ENCODE data around the gene HIRIP3. TPM values are rescaled to one million over a fixed set of nuclear protein-coding genes. Genes with fewer than 3 reads are reported as not detected.
A peak's percentile ranks its signal among the peaks of the same experiment; 100 is the strongest.

The HIRIP3 gene
- total RNA-seq, 1 experiment from 2014 or later: 18.9 TPM

- Mint-ChIP-seq H3K9me3 (peaks cover 17% of the 10 kb centered on the region), H3K4me1 (peaks cover 27% of the 10 kb centered on the region), H3K36me3 (peaks cover 43% of the 10 kb centered on the region), H3K27me3 (ENCODE audit: low read depth) (peaks cover 21% of the 10 kb centered on the region), H3K4me3 (peak overlapping the region; percentile 92), H3K27ac (peak overlapping the region; percentile 80)
- DNase-seq (ENCODE audit: low spot score) (no peak), ATAC-seq (no peak)
- ChIA-PET CTCF (interaction anchor here (0.5 to 5.5 kb wide), 8 partner anchors 13 to 126 kb away, joined by 3 to 36 read pairs (median 8); partner anchors contain the start of gene TLCD3B), POLR2A (interaction anchor here (1.4 to 3.2 kb wide), 2 partner anchors 48 to 75 kb away, joined by 14 read pairs; partner anchors contain the start of genes ASPHD1, KCTD13 and SEZ6L2)
- TF ChIP-seq GABPB1 (CRISPR knock-in tag; IDR thresholded peaks at IDR 0.05) (no peak), NR2C2 (CRISPR knock-in tag; IDR thresholded peaks at IDR 0.05) (no peak), FOXP1 (CRISPR knock-in tag; IDR thresholded peaks at IDR 0.05; ENCODE audit: borderline replicate concordance) (no peak), AR (CRISPR knock-in tag; IDR thresholded peaks at IDR 0.05) (no peak)
Observed at GRCh38 chr16:29974291-29975133, 20.9 kb downstream of the HIRIP3 start.

GRCh38 chr16:29973384-29974246 lies 21.8 kb downstream of the HIRIP3 start, which contains the start of gene TAOK2:
Gene TAOK2 (plus strand): TSS chr16:29973868. CDS start chr16:29977773, 3,905 bp downstream.
- CTCF ChIA-PET: interaction anchor here (0.5 to 5.5 kb wide), 29 partner anchors 12 to 1498 kb away, joined by 3 to 36 read pairs (median 4); partner anchors contain the start of genes ASPHD1, HIRIP3, PAGR1 and SEZ6L2
- peak within 1 kb of the TSS; percentile 82 for H3K27ac Mint-ChIP-seq
- H3K27me3 Mint-ChIP-seq (ENCODE audit: low read depth): peaks cover 21% of the 10 kb centered on the region
- TF ChIP-seq JAZF1 (CRISPR knock-in tag; IDR thresholded peaks at IDR 0.05) (no peak), PRRX2 (CRISPR knock-in tag; IDR thresholded peaks at IDR 0.05) (no peak), MYBL2 (CRISPR knock-in tag; IDR thresholded peaks at IDR 0.05) (peak; percentile 72), NFE2L1 (CRISPR knock-in tag; IDR thresholded peaks at IDR 0.05) (peak; percentile 98), ZNF317 (CRISPR knock-in tag; IDR thresholded peaks at IDR 0.05; ENCODE audit: borderline replicate concordance, low read depth) (no peak), NFATC4 (CRISPR knock-in tag; IDR thresholded peaks at IDR 0.05) (no peak), GABPB1 (CRISPR knock-in tag; IDR thresholded peaks at IDR 0.05) (peak; percentile 61), TCF7 (CRISPR knock-in tag; IDR thresholded peaks at IDR 0.05; ENCODE audit: low read depth) (no peak), ATF1 (CRISPR knock-in tag; IDR thresholded peaks at IDR 0.05) (peak; percentile 88), TP53 (CRISPR knock-in tag; IDR thresholded peaks at IDR 0.05) (peak; percentile 65; the same call in 1 of the 2 replicates), ZNF263 (CRISPR knock-in tag; IDR thresholded peaks at IDR 0.05; ENCODE audit: low read depth) (0 out of 2 replicates have a peak, but pooled peaks have one; percentile 44), RELA (CRISPR knock-in tag; IDR thresholded peaks at IDR 0.05; ENCODE audit: borderline replicate concordance) (0 out of 2 replicates have a peak, but pooled peaks have one; percentile 28), ZNF138 (CRISPR knock-in tag; conservative IDR thresholded peaks at IDR 0.05) (no peak; the same call in 1 of the 2 replicates), HMGA2 (CRISPR knock-in tag; IDR thresholded peaks at IDR 0.05) (0 out of 2 replicates have a peak, but pooled peaks have one; percentile 9), SOX15 (CRISPR knock-in tag; IDR thresholded peaks at IDR 0.05) (no peak), GRHL2 (CRISPR knock-in tag; IDR thresholded peaks at IDR 0.05; ENCODE audit: insufficient replicate concordance, severe bottlenecking) (no peak), FOXJ3 (CRISPR knock-in tag; IDR thresholded peaks at IDR 0.05; ENCODE audit: borderline replicate concordance) (no peak), ZNF232 (CRISPR knock-in tag; IDR thresholded peaks at IDR 0.05) (peak; percentile 96)
- TF ChIP-seq, protein P1, sequence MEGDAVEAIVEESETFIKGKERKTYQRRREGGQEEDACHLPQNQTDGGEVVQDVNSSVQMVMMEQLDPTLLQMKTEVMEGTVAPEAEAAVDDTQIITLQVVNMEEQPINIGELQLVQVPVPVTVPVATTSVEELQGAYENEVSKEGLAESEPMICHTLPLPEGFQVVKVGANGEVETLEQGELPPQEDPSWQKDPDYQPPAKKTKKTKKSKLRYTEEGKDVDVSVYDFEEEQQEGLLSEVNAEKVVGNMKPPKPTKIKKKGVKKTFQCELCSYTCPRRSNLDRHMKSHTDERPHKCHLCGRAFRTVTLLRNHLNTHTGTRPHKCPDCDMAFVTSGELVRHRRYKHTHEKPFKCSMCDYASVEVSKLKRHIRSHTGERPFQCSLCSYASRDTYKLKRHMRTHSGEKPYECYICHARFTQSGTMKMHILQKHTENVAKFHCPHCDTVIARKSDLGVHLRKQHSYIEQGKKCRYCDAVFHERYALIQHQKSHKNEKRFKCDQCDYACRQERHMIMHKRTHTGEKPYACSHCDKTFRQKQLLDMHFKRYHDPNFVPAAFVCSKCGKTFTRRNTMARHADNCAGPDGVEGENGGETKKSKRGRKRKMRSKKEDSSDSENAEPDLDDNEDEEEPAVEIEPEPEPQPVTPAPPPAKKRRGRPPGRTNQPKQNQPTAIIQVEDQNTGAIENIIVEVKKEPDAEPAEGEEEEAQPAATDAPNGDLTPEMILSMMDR (IDR thresholded peaks at IDR 0.05): no peak
- TF ChIP-seq, protein P2, sequence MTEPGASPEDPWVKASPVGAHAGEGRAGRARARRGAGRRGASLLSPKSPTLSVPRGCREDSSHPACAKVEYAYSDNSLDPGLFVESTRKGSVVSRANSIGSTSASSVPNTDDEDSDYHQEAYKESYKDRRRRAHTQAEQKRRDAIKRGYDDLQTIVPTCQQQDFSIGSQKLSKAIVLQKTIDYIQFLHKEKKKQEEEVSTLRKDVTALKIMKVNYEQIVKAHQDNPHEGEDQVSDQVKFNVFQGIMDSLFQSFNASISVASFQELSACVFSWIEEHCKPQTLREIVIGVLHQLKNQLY (CRISPR knock-in tag; IDR thresholded peaks at IDR 0.05): 0 out of 2 replicates have a peak, but pooled peaks have one; percentile 57
- TF ChIP-seq, protein P3, sequence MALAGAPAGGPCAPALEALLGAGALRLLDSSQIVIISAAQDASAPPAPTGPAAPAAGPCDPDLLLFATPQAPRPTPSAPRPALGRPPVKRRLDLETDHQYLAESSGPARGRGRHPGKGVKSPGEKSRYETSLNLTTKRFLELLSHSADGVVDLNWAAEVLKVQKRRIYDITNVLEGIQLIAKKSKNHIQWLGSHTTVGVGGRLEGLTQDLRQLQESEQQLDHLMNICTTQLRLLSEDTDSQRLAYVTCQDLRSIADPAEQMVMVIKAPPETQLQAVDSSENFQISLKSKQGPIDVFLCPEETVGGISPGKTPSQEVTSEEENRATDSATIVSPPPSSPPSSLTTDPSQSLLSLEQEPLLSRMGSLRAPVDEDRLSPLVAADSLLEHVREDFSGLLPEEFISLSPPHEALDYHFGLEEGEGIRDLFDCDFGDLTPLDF (CRISPR knock-in tag; IDR thresholded peaks at IDR 0.05): 0 out of 2 replicates have a peak, but pooled peaks have one; percentile 52

More at GRCh38 chr16:29973384-29974246, 21.8 kb downstream of the HIRIP3 start, which contains the start of gene TAOK2:
- DNase-seq (ENCODE audit: low spot score) (peak; percentile 100), ATAC-seq (peak; percentile 97)
- Mint-ChIP-seq H3K4me3 (peak within 1 kb of the TSS; percentile 92), H3K36me3 (peaks cover 39% of the 10 kb centered on the region), H3K9me3 (peaks cover 17% of the 10 kb centered on the region), H3K4me1 (peaks cover 27% of the 10 kb centered on the region)
- POLR2A ChIA-PET: interaction anchor here (0.6 to 3.2 kb wide), 11 partner anchors 12 to 257 kb away, joined by 3 to 17 read pairs (median 3); partner anchors contain the start of genes ASPHD1, HIRIP3, KCTD13 and SEZ6L2

Measured in WTC11 (cell line).